Fibroblast of villous mesenchyme (primary cell): ENCODE data around the gene RUNX2. TPM values are rescaled to one million over a fixed set of nuclear protein-coding genes. Genes with fewer than 3 reads are reported as not detected.

ENCODE experiments used
- DNase-seq: peaks from one replicate; pipeline ENCODE4 v3.0.0-alpha.2; 2010; ENCODE audit warnings: low read depth
- H3K4me3 ChIP-seq: 2 replicates; pipeline ENCODE4 v1.5.1; 2011; ENCODE audit warnings: low read depth, mild to moderate bottlenecking, low read length
- total RNA-seq: library from RNA; depleted of rRNA; stranded (reverse); fragments of >200 nt; gene quantifications from 2 replicates; pipeline ENCODE4 v1.2.3, GENCODE V29; 2012
- TF ChIP-seq, protein P1 (sequence below): IDR thresholded peaks from 2 replicates; pipeline ENCODE4 v1.5.1; 2012; ENCODE audit warnings: low read depth, mild to moderate bottlenecking, low read length; ENCODE audit not compliant: insufficient read depth

Gene RUNX2
- total RNA-seq, 1 donor: 8.6 TPM

- peak; percentile 97 for DNase-seq
- TF ChIP-seq, protein P1, sequence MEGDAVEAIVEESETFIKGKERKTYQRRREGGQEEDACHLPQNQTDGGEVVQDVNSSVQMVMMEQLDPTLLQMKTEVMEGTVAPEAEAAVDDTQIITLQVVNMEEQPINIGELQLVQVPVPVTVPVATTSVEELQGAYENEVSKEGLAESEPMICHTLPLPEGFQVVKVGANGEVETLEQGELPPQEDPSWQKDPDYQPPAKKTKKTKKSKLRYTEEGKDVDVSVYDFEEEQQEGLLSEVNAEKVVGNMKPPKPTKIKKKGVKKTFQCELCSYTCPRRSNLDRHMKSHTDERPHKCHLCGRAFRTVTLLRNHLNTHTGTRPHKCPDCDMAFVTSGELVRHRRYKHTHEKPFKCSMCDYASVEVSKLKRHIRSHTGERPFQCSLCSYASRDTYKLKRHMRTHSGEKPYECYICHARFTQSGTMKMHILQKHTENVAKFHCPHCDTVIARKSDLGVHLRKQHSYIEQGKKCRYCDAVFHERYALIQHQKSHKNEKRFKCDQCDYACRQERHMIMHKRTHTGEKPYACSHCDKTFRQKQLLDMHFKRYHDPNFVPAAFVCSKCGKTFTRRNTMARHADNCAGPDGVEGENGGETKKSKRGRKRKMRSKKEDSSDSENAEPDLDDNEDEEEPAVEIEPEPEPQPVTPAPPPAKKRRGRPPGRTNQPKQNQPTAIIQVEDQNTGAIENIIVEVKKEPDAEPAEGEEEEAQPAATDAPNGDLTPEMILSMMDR: no peak
- no peak overlapping the region for H3K4me3 ChIP-seq
Observed at GRCh38 chr6:45637611-45638257, 309.6 kb downstream of the RUNX2 start.

GRCh38 chr6:45640081-45640491 is 312.0 kb downstream of the RUNX2 start:
- TF ChIP-seq, protein P1: no peak
- no peak overlapping the region for H3K4me3 ChIP-seq
- peak; percentile 40 for DNase-seq

- TF ChIP-seq, protein P1: no peak
- DNase-seq: no peak
- no peak overlapping the region for H3K4me3 ChIP-seq
Observed at GRCh38 chr6:45640811-45641210, 312.7 kb downstream of the RUNX2 start.

- no peak overlapping the region for H3K4me3 ChIP-seq
- DNase-seq: no peak
- TF ChIP-seq, protein P1: no peak
Observed at GRCh38 chr6:45642331-45643125, 314.4 kb downstream of the RUNX2 start.

DNA sequence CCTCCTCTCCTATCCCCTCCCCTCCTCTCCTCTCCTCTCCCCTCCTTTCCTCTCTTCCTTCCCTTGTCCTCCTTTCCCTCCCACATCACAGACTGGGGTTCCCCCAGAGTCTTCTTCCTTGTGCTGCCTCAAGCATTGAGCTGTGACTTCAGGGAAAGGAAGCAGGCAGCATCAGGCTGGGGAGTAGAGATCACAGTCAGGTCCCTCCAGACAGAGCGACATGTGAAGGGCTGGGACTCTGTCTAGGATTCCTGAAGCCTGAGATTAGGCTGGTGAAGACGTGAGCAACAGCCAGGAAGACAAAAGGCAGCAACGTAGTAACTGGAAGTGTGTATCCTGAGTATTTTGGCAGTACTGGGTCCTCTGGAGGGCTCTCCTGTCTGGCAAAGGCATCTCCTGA is 315.0 kb downstream of the RUNX2 start:
- TF ChIP-seq, protein P1: no peak
- H3K4me3 ChIP-seq: no peak overlapping the region
- no peak for DNase-seq

GRCh38 chr6:45644720-45645119 is 316.6 kb downstream of the RUNX2 start:
- no peak overlapping the region for H3K4me3 ChIP-seq
- DNase-seq: no peak
- TF ChIP-seq, protein P1: no peak
